H1 (cell line): ENCODE measurements around the gene BMPR1A. TPM values are rescaled to one million over a fixed set of nuclear protein-coding genes. Genes with fewer than 3 reads are reported as not detected.

Experiments
- CEBPB ChIP-seq: IDR thresholded peaks from 2 replicates; pipeline ENCODE4 v1.6.1; 2012; ENCODE audit warnings: low read depth, low read length
- SP4 ChIP-seq: IDR thresholded peaks from 2 replicates; pipeline ENCODE4 v1.6.1; 2012; ENCODE audit warnings: low read length, inconsistent platforms
- TBP ChIP-seq: IDR thresholded peaks from 2 replicates; pipeline ENCODE4 v1.6.1; 2011; ENCODE audit warnings: low read depth, low read length, improper control_type of control experiment
- polyA plus RNA-seq, 7 experiments: library from polyadenylated mRNA; depleted of rRNA in 3 of 7; stranded (reverse) in 5 of 7; unstranded in 2 of 7; fragments of >200 nt in 5 of 7; fragments of 200-250 nt in 2 of 7; gene quantifications; 1 replicate in 5 of 7; 2 replicates in 1 of 7; 4 replicates in 1 of 7; pipeline versions ENCODE4 v1.2.1 to v1.2.3, GENCODE V29; 2011 to 2013; ENCODE audit warnings: missing spikeins in 2 of 7, mixed read lengths in 2 of 7
- total RNA-seq: library from RNA; stranded (reverse); fragmentation: NEBNext Ultra II Directional; extraction: Animal tissue kit (Norgen Biotek cat#: 25700); gene quantifications from 2 replicates; pipeline ENCODE4 v1.2.1, GENCODE V29; 2021

BMPR1A gene
- total and polyA plus RNA-seq, 2 of the 8 experiments (the other 6 are each of a cell fraction or from before 2014, with no cell fraction given) = 34.4 to 129 TPM

DNA sequence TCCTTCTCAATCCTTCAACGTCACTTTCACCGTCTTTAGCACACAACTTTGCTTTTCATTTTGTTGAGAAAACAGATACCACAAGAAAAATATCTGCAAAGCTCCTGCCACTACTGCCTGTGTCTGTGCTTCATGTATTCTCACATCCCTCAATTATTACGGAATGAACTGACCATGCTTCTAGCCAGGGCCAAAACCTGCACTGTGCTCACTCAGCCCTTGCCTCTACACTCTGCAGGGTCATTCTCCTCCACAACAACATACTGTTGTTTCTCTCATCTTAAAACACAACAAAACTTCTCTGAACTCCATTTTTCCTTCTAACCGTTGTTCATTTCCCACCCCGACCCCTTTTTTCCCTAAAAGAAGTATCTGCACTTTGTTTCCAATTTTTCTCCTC lies 29.5 kb downstream of the BMPR1A start (continued):
- TF ChIP-seq SP4 (no peak), TBP (no peak), CEBPB (no peak)
